Liver (tissue), 9 donors: ENCODE data around the gene GRIN2A. TPM values are rescaled to one million over a fixed set of nuclear protein-coding genes. Genes with fewer than 3 reads are reported as not detected.

Experiments
- DNase-seq: peaks from one replicate; pipeline ENCODE4 v3.0.0-alpha.2; 2017; ENCODE audit warnings: low spot score
- H3K27ac ChIP-seq, 2 donors: one replicate each; pipeline ENCODE4 v1.7.0; 2013; ENCODE audit warnings: inconsistent platforms in 2 of 2, low read length in 2 of 2, control low read depth in 1 of 2, low read depth in 1 of 2, mild to moderate bottlenecking in 1 of 2
- H3K27me3 ChIP-seq, 4 donors: one replicate each; pipeline versions ENCODE4 v1.6.1 to v1.7.0; 2013; ENCODE audit warnings: low read length in 3 of 4, inconsistent platforms in 1 of 4, mild to moderate bottlenecking in 1 of 4, moderate library complexity in 1 of 4; ENCODE audit not compliant: control insufficient read depth in 4 of 4, insufficient read depth in 4 of 4
- H3K36me3 ChIP-seq, 4 donors: one replicate each; pipeline versions ENCODE4 v1.6.1 to v1.7.0; 2013; ENCODE audit warnings: low read length in 3 of 4, mild to moderate bottlenecking in 3 of 4, low read depth in 1 of 4, moderate library complexity in 1 of 4; ENCODE audit not compliant: control insufficient read depth in 4 of 4, insufficient read depth in 3 of 4
- H3K4me1 ChIP-seq, 4 donors: one replicate each; pipeline versions ENCODE4 v1.6.1 to v1.7.0; 2013; ENCODE audit warnings: low read length in 3 of 4, mild to moderate bottlenecking in 3 of 4, moderate library complexity in 1 of 4; ENCODE audit not compliant: control insufficient read depth in 4 of 4, insufficient read depth in 4 of 4
- H3K4me3 ChIP-seq, 3 donors: one replicate each; pipeline versions ENCODE4 v1.6.1 to v1.7.0; 2013; ENCODE audit warnings: low read length in 3 of 3, control low read depth in 1 of 3, low read depth in 1 of 3, mild to moderate bottlenecking in 1 of 3
- H3K9ac ChIP-seq, 2 donors: one replicate each; pipeline ENCODE4 v1.7.0; 2013; ENCODE audit warnings: low read length in 2 of 2, mild to moderate bottlenecking in 2 of 2, moderate library complexity in 2 of 2, control low read depth in 1 of 2, low read depth in 1 of 2
- H3K9me3 ChIP-seq, 4 donors: one replicate each; pipeline versions ENCODE4 v1.6.1 to v1.7.0; 2013; ENCODE audit warnings: low read length in 3 of 4; ENCODE audit not compliant: control insufficient read depth in 4 of 4
- ATF3 ChIP-seq: IDR thresholded peaks from 2 replicates; pipeline ENCODE4 v1.6.1; 2016; ENCODE audit warnings: antibody characterized with exemption
- EGR1 ChIP-seq, 2 donors: IDR thresholded peaks; 2 replicates each; pipeline ENCODE4 v1.6.1; 2016 to 2018; ENCODE audit warnings: antibody characterized with exemption in 2 of 2, low read depth in 2 of 2
- FOXA1 ChIP-seq: IDR thresholded peaks from 2 replicates; pipeline ENCODE4 v1.6.1; 2016; ENCODE audit warnings: antibody characterized with exemption
- FOXA2 ChIP-seq: IDR thresholded peaks from 2 replicates; pipeline ENCODE4 v1.6.1; 2016; ENCODE audit warnings: antibody characterized with exemption
- GABPA ChIP-seq, 2 donors: IDR thresholded peaks in 1 of 2; conservative IDR thresholded peaks in 1 of 2; 2 replicates each; pipeline ENCODE4 v1.6.1; 2016; ENCODE audit warnings: antibody characterized with exemption in 2 of 2, mild to moderate bottlenecking in 1 of 2, moderate library complexity in 1 of 2
- HNF4A ChIP-seq, 2 donors: conservative IDR thresholded peaks; 2 replicates each; pipeline ENCODE4 v1.6.1; 2016; ENCODE audit warnings: antibody characterized with exemption in 2 of 2, mild to moderate bottlenecking in 2 of 2
- JUND ChIP-seq, 2 donors: IDR thresholded peaks; 2 replicates each; pipeline ENCODE4 v1.6.1; 2016; ENCODE audit warnings: antibody characterized with exemption in 2 of 2
- MAX ChIP-seq: IDR thresholded peaks from 2 replicates; pipeline ENCODE4 v1.6.1; 2016; ENCODE audit warnings: antibody characterized with exemption
- NR2F2 ChIP-seq: IDR thresholded peaks from 2 replicates; pipeline ENCODE4 v1.6.1; 2016; ENCODE audit warnings: antibody characterized with exemption
- RXRA ChIP-seq, 2 donors: IDR thresholded peaks; 2 replicates each; pipeline ENCODE4 v1.6.1; 2017 to 2018; ENCODE audit warnings: antibody characterized with exemption in 2 of 2, mild to moderate bottlenecking in 1 of 2
- SP1 ChIP-seq: IDR thresholded peaks from 2 replicates; pipeline ENCODE4 v1.6.1; 2018; ENCODE audit warnings: antibody characterized with exemption, mild to moderate bottlenecking
- TAF1 ChIP-seq: conservative IDR thresholded peaks from 2 replicates; pipeline ENCODE4 v1.6.1; 2016; ENCODE audit warnings: antibody characterized with exemption, mild to moderate bottlenecking
- YY1 ChIP-seq: IDR thresholded peaks from 2 replicates; pipeline ENCODE4 v1.6.1; 2016; ENCODE audit warnings: antibody characterized with exemption, mild to moderate bottlenecking
- ZBTB33 ChIP-seq: IDR thresholded peaks from 2 replicates; pipeline ENCODE4 v1.6.1; 2016; ENCODE audit warnings: antibody characterized with exemption
- WGBS: extraction: QIAGEN DNeasy Blood & Tissue Kit; methylation state at CpG from one replicate; pipeline ENCODE4 v1.1.7; 2013; 5-methylcytosine and 5-hydroxymethylcytosine counted together
- polyA plus RNA-seq, 2 donors: library from polyadenylated mRNA; stranded (reverse) in 1 of 2; unstranded in 1 of 2; fragments of 200-250 nt in 1 of 2; fragments of >200 nt in 1 of 2; fragmentation: Nextera tagmentation in 1 of 2; extraction: Ambion mirVana in 1 of 2; gene quantifications; one replicate each; pipeline versions ENCODE4 v1.2.1 to v1.2.3, GENCODE V29; 2013 to 2015
- total RNA-seq, 2 donors: library from RNA; depleted of rRNA; stranded (reverse); fragments of >200 nt; gene quantifications; one replicate each; pipeline ENCODE4 v1.2.3, GENCODE V29; 2014
- TF ChIP-seq, protein P1 (sequence below): IDR thresholded peaks from 2 replicates; pipeline ENCODE4 v1.6.1; 2016; ENCODE audit warnings: antibody characterized with exemption, mild to moderate bottlenecking
- donor health status: healthy.
- donor health status: healthy.
- donor health status: healthy.
- donor health status: healthy.
- donor health status: healthy.

Gene GRIN2A
- total and polyA plus RNA-seq, 4 donors = under 0.01 to 0.08 (median 0.07) TPM; not detected in 1

GRCh38 chr16:10040136-10041080, 141.8 kb downstream of the GRIN2A start:
- H3K9ac ChIP-seq = no peak overlapping the region
- peaks cover 0 to 1% (median 0%) of the 10 kb centered on the region in 4 donors for H3K9me3 ChIP-seq
- H3K27ac ChIP-seq = no peak overlapping the region
- peaks cover 0 to 2% (median 0%) of the 10 kb centered on the region in 4 donors for H3K4me1 ChIP-seq
- 60% methylated on average over 17 of the region's 17 CpGs for WGBS
- TF ChIP-seq JUND (IDR thresholded peaks at IDR 0.05) = no peak
- no peak for TF ChIP-seq HNF4A (conservative IDR thresholded peaks at IDR 0.05)
- TF ChIP-seq MAX = no peak
- no peak for TF ChIP-seq NR2F2
- TF ChIP-seq, protein P1, sequence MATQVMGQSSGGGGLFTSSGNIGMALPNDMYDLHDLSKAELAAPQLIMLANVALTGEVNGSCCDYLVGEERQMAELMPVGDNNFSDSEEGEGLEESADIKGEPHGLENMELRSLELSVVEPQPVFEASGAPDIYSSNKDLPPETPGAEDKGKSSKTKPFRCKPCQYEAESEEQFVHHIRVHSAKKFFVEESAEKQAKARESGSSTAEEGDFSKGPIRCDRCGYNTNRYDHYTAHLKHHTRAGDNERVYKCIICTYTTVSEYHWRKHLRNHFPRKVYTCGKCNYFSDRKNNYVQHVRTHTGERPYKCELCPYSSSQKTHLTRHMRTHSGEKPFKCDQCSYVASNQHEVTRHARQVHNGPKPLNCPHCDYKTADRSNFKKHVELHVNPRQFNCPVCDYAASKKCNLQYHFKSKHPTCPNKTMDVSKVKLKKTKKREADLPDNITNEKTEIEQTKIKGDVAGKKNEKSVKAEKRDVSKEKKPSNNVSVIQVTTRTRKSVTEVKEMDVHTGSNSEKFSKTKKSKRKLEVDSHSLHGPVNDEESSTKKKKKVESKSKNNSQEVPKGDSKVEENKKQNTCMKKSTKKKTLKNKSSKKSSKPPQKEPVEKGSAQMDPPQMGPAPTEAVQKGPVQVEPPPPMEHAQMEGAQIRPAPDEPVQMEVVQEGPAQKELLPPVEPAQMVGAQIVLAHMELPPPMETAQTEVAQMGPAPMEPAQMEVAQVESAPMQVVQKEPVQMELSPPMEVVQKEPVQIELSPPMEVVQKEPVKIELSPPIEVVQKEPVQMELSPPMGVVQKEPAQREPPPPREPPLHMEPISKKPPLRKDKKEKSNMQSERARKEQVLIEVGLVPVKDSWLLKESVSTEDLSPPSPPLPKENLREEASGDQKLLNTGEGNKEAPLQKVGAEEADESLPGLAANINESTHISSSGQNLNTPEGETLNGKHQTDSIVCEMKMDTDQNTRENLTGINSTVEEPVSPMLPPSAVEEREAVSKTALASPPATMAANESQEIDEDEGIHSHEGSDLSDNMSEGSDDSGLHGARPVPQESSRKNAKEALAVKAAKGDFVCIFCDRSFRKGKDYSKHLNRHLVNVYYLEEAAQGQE = no peak
- TF ChIP-seq ZBTB33 = no peak
- TF ChIP-seq TAF1 = no peak
- no peak overlapping the region for H3K4me3 ChIP-seq
- DNase-seq = no peak
- H3K36me3 ChIP-seq = no peaks in the 10 kb centered on the region
- peaks cover 0 to 7% (median 4%) of the 10 kb centered on the region in 4 donors for H3K27me3 ChIP-seq

GRCh38 chr16:10039220-10040096, 142.8 kb downstream of the GRIN2A start:
- Histone ChIP-seq H3K36me3 (no peaks in the 10 kb centered on the region), H3K4me3 (no peak overlapping the region), H3K9me3 (peaks cover 0 to 1% (median 0%) of the 10 kb centered on the region in 4 donors), H3K9ac (no peak overlapping the region), H3K4me1 (no peaks in the 10 kb centered on the region), H3K27ac (no peak overlapping the region), H3K27me3 (peaks cover 0 to 7% (median 4%) of the 10 kb centered on the region in 4 donors)
- TF ChIP-seq SP1 (no peak), FOXA2 (no peak), RXRA (IDR thresholded peaks at IDR 0.05) (no peak), NR2F2 (no peak), FOXA1 (no peak), ATF3 (no peak), EGR1 (IDR thresholded peaks at IDR 0.05; ENCODE audit: low read depth in 2 of 2) (no peak), ZBTB33 (no peak), MAX (no peak), YY1 (no peak), TAF1 (no peak), GABPA (IDR thresholded peaks at IDR 0.05 in 1 of 2, conservative IDR thresholded peaks at IDR 0.05 in 1 of 2) (no peak)
- WGBS = 13% methylated on average over 28 of the region's 28 CpGs
- no peak for DNase-seq
